ENCODE data around the gene RSF1. TPM values are rescaled to one million over a fixed set of nuclear protein-coding genes. Genes with fewer than 3 reads are reported as not detected.
"Not testable (repeated sequence)": the region's sequence is repeated elsewhere in the genome, so short reads cannot be mapped to it uniquely, and the experiment has no call there.

Gene RSF1
- total RNA-seq, 1 donor from 2014 or later = 45.5 TPM

DNA sequence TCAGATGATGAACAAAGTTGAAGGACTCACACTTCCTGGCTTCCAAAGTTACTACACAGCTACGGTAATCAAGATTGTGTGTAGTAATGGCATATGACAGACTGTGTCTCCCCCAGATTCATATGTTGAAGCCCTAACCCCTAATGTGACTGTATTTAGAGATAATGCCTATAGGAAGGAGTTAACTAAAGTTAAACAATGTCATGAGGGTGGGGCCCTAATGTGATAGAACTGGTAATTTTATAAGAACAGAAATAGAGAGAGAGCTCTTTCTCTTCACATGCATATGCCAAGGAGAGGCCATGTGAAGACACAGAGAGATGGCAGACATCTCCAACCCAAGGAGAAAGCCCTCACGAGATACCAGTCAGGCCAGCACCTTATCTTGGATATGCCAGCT, 8.4 kb upstream of the RSF1 start:
- Mint-ChIP-seq H3K9me3 (no peaks in the 10 kb centered on the region), H3K36me3 (ENCODE audit: low read depth) (no peaks in the 10 kb centered on the region), H3K27me3 (ENCODE audit: low read depth) (no peaks in the 10 kb centered on the region), H3K4me3 (ENCODE audit: low read depth) (no peak overlapping the region), H3K27ac (no peak overlapping the region), H3K4me1 (ENCODE audit: low read depth) (no peaks in the 10 kb centered on the region)
- DNase-seq (ENCODE audit: low spot score) = no peak
- intact Hi-C loops (cut with micrococcal nuclease) = no loop called here

DNA sequence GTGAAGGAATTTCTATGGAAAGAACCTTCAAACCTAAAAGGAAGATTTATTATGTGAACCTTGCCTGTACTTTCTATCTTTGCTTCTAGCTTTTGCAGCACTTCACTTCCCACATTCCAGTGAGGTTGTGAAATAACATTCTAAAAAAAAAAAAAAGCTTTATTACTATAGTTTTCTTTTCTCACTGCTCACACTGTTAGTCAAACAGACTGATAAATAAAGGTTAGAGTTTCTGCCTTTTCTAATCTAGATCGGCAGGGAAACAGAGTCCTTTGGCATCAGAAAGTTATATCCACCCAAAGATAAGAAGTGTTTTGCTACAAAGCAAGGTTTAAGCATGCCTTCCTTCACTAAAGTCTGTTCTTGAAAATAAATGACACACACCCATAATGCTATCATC, 3.3 kb upstream of the RSF1 start:
- no peaks in the 10 kb centered on the region for H3K9me3 Mint-ChIP-seq
- peaks cover 4% of the 10 kb centered on the region for H3K36me3 Mint-ChIP-seq (ENCODE audit: low read depth)
- H3K4me1 Mint-ChIP-seq (ENCODE audit: low read depth) = peaks cover 13% of the 10 kb centered on the region
- no peak for DNase-seq (ENCODE audit: low spot score)
- H3K4me3 Mint-ChIP-seq (ENCODE audit: low read depth) = no peak overlapping the region
- no peaks in the 10 kb centered on the region for H3K27me3 Mint-ChIP-seq (ENCODE audit: low read depth)
- intact Hi-C loops (cut with micrococcal nuclease) = loop anchor here (5.0 kb wide), 4 partner anchors 41 to 1441 kb away; partner anchors contain the start of genes GVQW3, KCTD21, NARS2 and THAP12
- H3K27ac Mint-ChIP-seq = no peak overlapping the region

DNA sequence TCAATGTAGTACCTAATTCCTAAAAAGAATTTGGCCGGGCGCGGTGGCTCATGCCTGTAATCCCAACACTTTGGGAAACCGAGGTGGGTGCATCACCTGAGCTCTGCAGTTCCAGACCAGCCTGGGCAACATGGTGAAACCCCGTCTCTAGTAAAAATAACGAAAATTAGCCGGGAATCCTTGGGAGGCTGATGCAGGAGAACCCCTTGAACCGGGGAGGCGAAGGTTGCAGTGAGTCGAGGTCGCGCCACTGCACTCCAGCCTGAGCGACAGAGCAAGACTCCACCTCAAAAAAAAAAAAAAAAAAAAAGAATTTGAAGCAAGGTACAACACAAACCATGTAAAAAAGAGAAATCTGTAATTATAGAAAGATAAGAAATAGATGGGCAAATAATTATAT, 1.6 kb upstream of the RSF1 start:
- not testable (repeated sequence) for H3K4me3 Mint-ChIP-seq (ENCODE audit: low read depth)

DNA sequence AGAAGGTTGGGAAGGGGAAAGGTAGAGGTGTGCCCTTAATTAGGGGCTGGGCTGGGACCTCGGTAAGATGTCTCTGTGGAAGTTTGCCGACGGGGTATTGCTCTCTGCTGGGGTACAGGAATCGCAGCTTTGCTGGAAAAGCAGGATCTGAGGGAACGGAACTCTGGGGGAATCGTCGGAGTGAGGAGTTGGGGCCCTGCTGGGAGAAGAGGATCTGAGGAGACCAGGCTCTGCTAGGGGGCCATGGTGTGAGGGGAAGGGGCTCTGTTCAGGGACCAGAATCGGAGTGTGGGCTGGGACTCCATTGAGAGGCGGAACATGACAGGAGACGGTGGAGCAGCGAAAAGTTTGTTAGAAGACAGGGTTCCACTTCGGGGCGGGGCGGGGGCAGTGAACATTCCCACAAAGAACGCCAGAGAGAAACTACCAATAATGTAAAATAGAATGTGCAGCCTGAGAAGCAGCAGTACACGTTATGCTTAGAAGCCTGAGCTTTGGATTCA, 878 bp upstream of the RSF1 start:
- Mint-ChIP-seq H3K27ac (peak overlapping the region; percentile 52), H3K36me3 (ENCODE audit: low read depth) (peaks cover 4% of the 10 kb centered on the region), H3K4me3 (ENCODE audit: low read depth) (peak overlapping the region; percentile 99), H3K4me1 (ENCODE audit: low read depth) (peaks cover 25% of the 10 kb centered on the region), H3K27me3 (ENCODE audit: low read depth) (no peaks in the 10 kb centered on the region), H3K9me3 (no peaks in the 10 kb centered on the region)
- DNase-seq (ENCODE audit: low spot score) = peak; percentile 13
- intact Hi-C loops (cut with micrococcal nuclease) = loop anchor here (1.0 to 5.0 kb wide), 5 partner anchors 39 to 1439 kb away; partner anchors contain the start of genes CLNS1A, GVQW3, KCTD21 and NARS2

More for the DNA sequence above, 1.6 kb upstream of the RSF1 start:
- H3K27me3 Mint-ChIP-seq (ENCODE audit: low read depth); H3K27ac Mint-ChIP-seq; H3K9me3 Mint-ChIP-seq; H3K36me3 Mint-ChIP-seq (ENCODE audit: low read depth); DNase-seq (ENCODE audit: low spot score): not testable (repeated sequence)
- intact Hi-C loops (cut with micrococcal nuclease) = loop anchor here (5.0 kb wide), 4 partner anchors 40 to 1440 kb away; partner anchors contain the start of genes GVQW3, KCTD21, NARS2 and THAP12
- H3K4me1 Mint-ChIP-seq (ENCODE audit: low read depth) = peaks cover 22% of the 10 kb centered on the region

DNA sequence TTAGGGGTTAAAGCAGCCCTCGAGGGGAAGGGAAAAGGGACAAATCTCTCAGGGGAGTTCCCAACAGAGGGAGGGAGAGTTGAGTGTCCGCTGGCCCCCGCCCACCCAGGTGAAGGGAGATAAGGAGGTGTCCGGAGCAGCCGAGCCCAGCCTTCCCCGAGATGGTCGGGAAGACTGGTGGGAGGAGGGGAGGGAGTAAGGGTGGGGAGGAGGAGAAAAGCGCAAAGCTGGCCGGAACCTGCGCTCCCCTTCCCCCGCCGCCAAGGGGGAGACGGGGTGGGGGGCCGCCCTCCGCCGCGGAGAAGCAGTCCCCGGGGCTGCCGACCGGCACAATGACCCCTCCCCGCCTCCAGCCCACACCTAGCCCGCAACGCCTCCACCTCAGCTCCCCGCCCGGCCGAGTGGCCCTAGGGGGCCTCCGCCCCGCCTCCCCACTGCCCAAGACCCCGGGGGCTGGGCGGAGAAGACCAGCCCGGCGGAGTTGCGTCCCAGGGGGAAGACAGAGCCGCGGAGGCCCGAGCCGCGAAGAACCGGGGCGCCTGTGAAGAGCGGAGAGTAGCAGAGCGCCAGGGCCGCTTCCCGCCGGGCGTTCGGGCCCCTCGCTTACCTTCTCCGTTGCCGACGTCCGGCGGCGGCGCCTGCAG, 479 bp downstream of the RSF1 start:
- Mint-ChIP-seq H3K9me3 (peaks cover under 1% of the 10 kb centered on the region), H3K36me3 (ENCODE audit: low read depth) (peaks cover 4% of the 10 kb centered on the region), H3K27me3 (ENCODE audit: low read depth) (no peaks in the 10 kb centered on the region), H3K4me1 (ENCODE audit: low read depth) (peaks cover 30% of the 10 kb centered on the region), H3K4me3 (ENCODE audit: low read depth) (peak overlapping the region; percentile 99), H3K27ac (peak overlapping the region; percentile 94)
- peak; percentile 29 for DNase-seq (ENCODE audit: low spot score)
- intact Hi-C loops (cut with micrococcal nuclease) = loop anchor here (1.0 to 5.0 kb wide), 5 partner anchors 38 to 1438 kb away; partner anchors contain the start of genes GVQW3, INTS4, KCTD21 and NARS2

DNA sequence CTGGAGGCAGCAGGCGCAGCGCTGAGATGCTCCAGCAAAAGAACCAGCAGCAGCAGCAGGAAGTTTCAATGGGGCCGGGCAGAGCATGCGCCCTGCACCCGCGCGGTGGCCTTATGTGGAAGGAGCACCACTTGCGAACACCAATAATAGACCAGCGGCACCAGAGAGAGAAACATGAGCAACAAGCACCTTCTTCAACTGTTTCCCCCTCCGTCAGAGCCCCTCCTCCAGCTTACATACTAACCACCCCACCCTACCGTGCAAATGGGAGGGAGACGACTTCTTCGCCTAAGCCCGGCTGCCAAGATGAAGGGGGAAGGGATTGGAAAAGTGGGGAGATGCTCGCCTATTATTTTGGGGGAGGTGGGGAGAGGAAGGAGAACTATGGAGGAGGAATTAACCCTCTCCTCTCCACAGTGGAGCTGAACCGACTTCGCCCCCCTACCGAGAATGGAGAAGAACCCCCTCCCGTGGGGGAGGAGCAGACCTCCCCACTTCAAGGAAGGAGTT, 1.1 kb downstream of the RSF1 start:
- H3K36me3 Mint-ChIP-seq (ENCODE audit: low read depth) = peaks cover 8% of the 10 kb centered on the region
- peaks cover 33% of the 10 kb centered on the region for H3K4me1 Mint-ChIP-seq (ENCODE audit: low read depth)
- peak; percentile 78 for DNase-seq (ENCODE audit: low spot score)
- intact Hi-C loops (cut with micrococcal nuclease) = no loop called here
- peak overlapping the region; percentile 99 for H3K4me3 Mint-ChIP-seq (ENCODE audit: low read depth)
- H3K27me3 Mint-ChIP-seq (ENCODE audit: low read depth) = no peaks in the 10 kb centered on the region
- H3K9me3 Mint-ChIP-seq = peaks cover 5% of the 10 kb centered on the region
- H3K27ac Mint-ChIP-seq = peak overlapping the region; percentile 91

DNA sequence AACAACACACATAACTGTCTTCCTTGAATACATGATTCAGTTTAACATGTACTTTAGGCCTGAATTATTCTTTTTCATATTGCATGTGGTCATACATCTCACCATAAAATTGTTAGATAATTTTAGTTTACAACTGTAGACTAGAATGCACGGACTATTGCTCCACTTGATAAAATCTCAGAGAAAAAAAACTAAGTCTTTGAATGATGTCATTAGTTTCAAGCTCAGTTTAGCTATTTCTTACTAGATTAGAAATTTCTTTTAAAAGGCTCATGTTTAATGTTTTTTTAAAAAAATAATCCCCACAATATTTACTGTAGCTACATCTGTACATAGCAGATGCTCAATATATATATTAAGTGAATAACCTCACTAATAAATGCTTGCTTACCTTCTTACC, 5.1 kb downstream of the RSF1 start:
- Mint-ChIP-seq H3K36me3 (ENCODE audit: low read depth) (peaks cover 28% of the 10 kb centered on the region), H3K9me3 (peaks cover 5% of the 10 kb centered on the region), H3K4me3 (ENCODE audit: low read depth) (no peak overlapping the region), H3K27me3 (ENCODE audit: low read depth) (no peaks in the 10 kb centered on the region), H3K4me1 (ENCODE audit: low read depth) (peaks cover 32% of the 10 kb centered on the region), H3K27ac (no peak overlapping the region)
- intact Hi-C loops (cut with micrococcal nuclease) = no loop called here
- DNase-seq (ENCODE audit: low spot score) = no peak

DNA sequence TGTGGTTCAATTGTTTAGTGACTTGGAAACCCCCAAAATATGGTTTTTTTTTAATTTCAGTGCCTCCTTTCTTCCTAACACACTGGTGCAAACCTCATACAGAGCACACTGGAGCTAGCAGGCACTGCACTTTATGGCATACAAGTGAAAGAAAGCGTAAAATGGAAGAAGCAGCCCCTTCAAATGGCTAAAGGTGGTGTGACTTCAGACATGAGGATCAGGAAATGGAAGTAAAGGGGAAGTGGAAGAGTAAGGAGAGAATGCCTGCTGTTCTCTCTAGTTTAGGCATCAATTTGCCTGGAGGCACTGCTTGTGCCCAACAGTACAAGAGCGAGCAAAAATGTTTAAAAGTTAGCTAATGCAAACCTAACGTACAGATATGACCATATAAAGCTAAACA, 5.7 kb downstream of the RSF1 start:
- peaks cover 33% of the 10 kb centered on the region for H3K36me3 Mint-ChIP-seq (ENCODE audit: low read depth)

DNA sequence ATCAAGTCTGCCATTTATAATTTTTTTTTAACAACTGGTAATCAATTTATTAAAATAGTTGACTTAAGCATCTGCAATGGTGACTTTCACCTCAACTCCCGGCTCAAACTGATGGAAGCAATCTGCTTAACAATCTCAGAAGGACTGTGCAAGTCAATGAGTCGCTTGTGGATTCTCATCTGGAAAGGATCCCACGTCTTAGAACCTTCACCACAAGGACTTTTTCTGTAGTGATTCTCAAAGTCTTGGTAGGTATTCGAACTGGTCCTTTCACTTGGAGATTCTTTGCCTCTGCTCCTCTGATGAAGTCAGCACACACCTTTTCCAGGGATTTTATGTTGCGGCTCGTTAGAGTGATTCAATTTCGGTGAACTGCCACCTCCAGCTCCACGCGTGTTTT, 7.3 kb downstream of the RSF1 start:
- DNase-seq (ENCODE audit: low spot score) = no peak
- no peak overlapping the region for H3K27ac Mint-ChIP-seq
- H3K27me3 Mint-ChIP-seq (ENCODE audit: low read depth) = no peaks in the 10 kb centered on the region
- H3K4me3 Mint-ChIP-seq (ENCODE audit: low read depth) = no peak overlapping the region
- H3K9me3 Mint-ChIP-seq = peaks cover 5% of the 10 kb centered on the region
- intact Hi-C loops (cut with micrococcal nuclease) = no loop called here
- H3K36me3 Mint-ChIP-seq (ENCODE audit: low read depth) = peaks cover 30% of the 10 kb centered on the region
- peaks cover 25% of the 10 kb centered on the region for H3K4me1 Mint-ChIP-seq (ENCODE audit: low read depth)

More for the DNA sequence above, 5.7 kb downstream of the RSF1 start:
- Mint-ChIP-seq H3K27me3 (ENCODE audit: low read depth) (no peaks in the 10 kb centered on the region), H3K4me3 (ENCODE audit: low read depth) (no peak overlapping the region), H3K27ac (no peak overlapping the region), H3K9me3 (peaks cover 5% of the 10 kb centered on the region), H3K4me1 (ENCODE audit: low read depth) (peaks cover 32% of the 10 kb centered on the region)
- intact Hi-C loops (cut with micrococcal nuclease) = no loop called here
- DNase-seq (ENCODE audit: low spot score) = no peak

DNA sequence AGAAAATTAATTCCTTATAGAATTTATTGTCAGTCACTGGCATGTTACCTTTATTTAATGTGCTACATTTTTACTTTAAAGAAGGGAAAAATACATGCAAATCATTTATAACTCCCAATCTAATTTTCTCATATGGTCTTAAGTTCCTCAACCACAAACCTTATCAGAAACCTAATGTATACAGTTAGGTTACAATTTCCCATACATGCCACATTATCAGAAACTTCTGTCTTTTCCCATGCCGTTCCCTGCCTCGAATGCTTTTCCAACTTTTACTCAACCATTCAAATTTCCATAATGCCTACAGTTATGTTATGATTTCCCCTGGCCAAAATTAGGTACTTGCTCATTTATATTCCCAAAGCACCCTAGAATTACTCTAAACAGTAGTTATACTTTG, 13.5 kb downstream of the RSF1 start:
- peaks cover 30% of the 10 kb centered on the region for H3K36me3 Mint-ChIP-seq (ENCODE audit: low read depth)
- DNase-seq (ENCODE audit: low spot score) = no peak
- H3K4me1 Mint-ChIP-seq (ENCODE audit: low read depth) = peaks cover 16% of the 10 kb centered on the region
- no peaks in the 10 kb centered on the region for H3K9me3 Mint-ChIP-seq
- H3K27ac Mint-ChIP-seq = no peak overlapping the region
- H3K27me3 Mint-ChIP-seq (ENCODE audit: low read depth) = no peaks in the 10 kb centered on the region
- intact Hi-C loops (cut with micrococcal nuclease) = no loop called here
- no peak overlapping the region for H3K4me3 Mint-ChIP-seq (ENCODE audit: low read depth)

GRCh38 chr11:77806415-77806814, 14.1 kb downstream of the RSF1 start:
- no peak overlapping the region for H3K4me3 Mint-ChIP-seq (ENCODE audit: low read depth)
- intact Hi-C loops (cut with micrococcal nuclease) = no loop called here

GRCh38 chr11:77801477-77801876, 19.0 kb downstream of the RSF1 start:
- DNase-seq (ENCODE audit: low spot score) = no peak
- peaks cover 17% of the 10 kb centered on the region for H3K4me1 Mint-ChIP-seq (ENCODE audit: low read depth)
- H3K36me3 Mint-ChIP-seq (ENCODE audit: low read depth) = peaks cover 24% of the 10 kb centered on the region
- H3K27me3 Mint-ChIP-seq (ENCODE audit: low read depth) = no peaks in the 10 kb centered on the region
- no peaks in the 10 kb centered on the region for H3K9me3 Mint-ChIP-seq
- intact Hi-C loops (cut with micrococcal nuclease) = no loop called here
- no peak overlapping the region for H3K4me3 Mint-ChIP-seq (ENCODE audit: low read depth)
- H3K27ac Mint-ChIP-seq = no peak overlapping the region

More at GRCh38 chr11:77806415-77806814, 14.1 kb downstream of the RSF1 start:
- Mint-ChIP-seq H3K4me1 (ENCODE audit: low read depth) (peaks cover 15% of the 10 kb centered on the region), H3K27ac (no peak overlapping the region), H3K9me3 (no peaks in the 10 kb centered on the region), H3K36me3 (ENCODE audit: low read depth) (peaks cover 27% of the 10 kb centered on the region), H3K27me3 (ENCODE audit: low read depth) (no peaks in the 10 kb centered on the region)
- DNase-seq (ENCODE audit: low spot score) = no peak

- H3K4me1 Mint-ChIP-seq (ENCODE audit: low read depth) = peaks cover 14% of the 10 kb centered on the region
Observed at GRCh38 chr11:77800449-77800848, 20.1 kb downstream of the RSF1 start.

More at GRCh38 chr11:77800449-77800848, 20.1 kb downstream of the RSF1 start:
- no peaks in the 10 kb centered on the region for H3K9me3 Mint-ChIP-seq
- intact Hi-C loops (cut with micrococcal nuclease) = no loop called here
- no peaks in the 10 kb centered on the region for H3K27me3 Mint-ChIP-seq (ENCODE audit: low read depth)
- no peak overlapping the region for H3K27ac Mint-ChIP-seq
- H3K36me3 Mint-ChIP-seq (ENCODE audit: low read depth) = peaks cover 20% of the 10 kb centered on the region
- H3K4me3 Mint-ChIP-seq (ENCODE audit: low read depth) = no peak overlapping the region
- no peak for DNase-seq (ENCODE audit: low spot score)

Measured in activated T-helper 2 cell treated with anti-CD3 and anti-CD28 coated beads, Interferon-gamma antibody, Interleukin-2, Interleukin-4, amounts not matched to agents 10 μg/mL and 5 μg/mL and 100 μg/mL, durations not matched to agents 14 hours and 24 hours and 36 hours (primary cell).